HG03159 (cell line): Measurements from ENCODE around the gene MRGPRX4.

Source experiments
- ATAC-seq: cut with Tn5 transposase; IDR thresholded peaks from one replicate; pipeline ENCODE4 v1.9.1; 2021; ENCODE audit warnings: mild to moderate bottlenecking, moderate library complexity; ENCODE audit not compliant: unreplicated experiment

MRGPRX4 gene

DNA sequence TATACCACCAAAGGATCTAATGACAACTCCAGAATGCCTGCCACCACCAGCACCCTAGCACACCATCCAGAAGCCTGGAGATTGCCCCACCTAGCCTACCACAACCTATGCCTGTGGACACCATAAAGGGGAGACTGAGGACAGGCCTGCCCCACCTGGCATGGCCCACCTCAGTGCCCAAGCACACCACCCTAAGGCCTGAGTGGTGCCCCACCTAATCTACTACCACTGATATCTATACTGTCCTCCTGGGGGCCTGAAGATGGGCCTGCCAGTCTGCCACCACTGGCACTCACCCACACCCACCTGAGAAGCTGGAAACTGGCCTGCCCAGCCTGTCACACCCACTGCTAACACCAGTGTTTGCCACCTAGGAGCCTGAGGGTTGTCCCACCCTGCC is 32.1 kb downstream of the MRGPRX4 start:
- ATAC-seq, result no peak

DNA sequence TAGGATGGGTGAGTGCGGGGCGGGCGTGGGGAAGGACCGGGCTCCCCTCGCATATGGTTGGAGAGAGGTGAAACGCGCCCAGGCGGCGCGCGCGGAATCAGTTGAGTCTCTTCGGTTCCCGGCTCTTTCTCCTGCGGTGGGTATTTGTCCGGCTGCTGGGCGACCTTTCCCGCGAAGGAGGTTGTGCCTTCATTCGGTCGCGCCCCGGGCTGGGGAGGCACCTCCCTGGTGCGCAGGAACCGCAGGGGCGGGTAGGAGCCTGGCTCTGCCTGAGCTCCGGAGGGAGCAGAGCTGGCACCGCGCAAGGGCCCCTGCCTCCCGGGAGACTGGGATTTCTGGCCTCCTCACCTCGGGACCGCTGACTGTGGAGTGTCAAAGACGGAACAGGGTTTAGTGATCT is 36.4 kb downstream of the MRGPRX4 start:
- no peak for ATAC-seq

DNA sequence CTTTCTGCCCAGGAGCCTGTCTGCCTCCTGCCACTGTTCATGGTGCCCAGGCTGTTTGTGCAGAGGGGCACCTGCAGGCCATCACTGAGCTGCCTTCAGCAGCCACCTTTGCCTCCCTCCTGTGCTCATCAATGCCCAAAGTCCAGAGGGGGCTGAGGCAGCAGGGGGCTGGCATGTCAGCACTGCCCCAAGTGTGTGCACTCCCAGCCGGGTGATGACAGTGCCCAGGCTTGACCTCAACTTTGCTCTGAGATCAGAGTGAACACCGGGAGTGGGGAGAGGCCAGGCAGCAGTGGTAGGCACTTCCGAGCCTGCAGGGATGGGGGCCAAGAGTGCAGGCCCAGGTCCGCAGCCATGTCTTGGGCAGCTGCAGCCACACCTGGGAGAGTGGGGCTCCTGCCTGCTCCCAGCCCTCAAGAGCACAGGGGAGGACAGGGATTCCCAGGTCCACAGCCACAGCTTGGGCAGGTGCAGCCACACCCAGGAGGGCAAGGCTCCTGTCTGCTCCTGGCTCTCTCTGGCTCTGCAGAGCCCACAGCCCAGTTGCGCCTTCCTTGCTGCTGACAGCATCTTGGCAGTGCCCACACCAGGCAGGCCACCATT is 48.7 kb downstream of the MRGPRX4 start:
- ATAC-seq, result no peak

DNA sequence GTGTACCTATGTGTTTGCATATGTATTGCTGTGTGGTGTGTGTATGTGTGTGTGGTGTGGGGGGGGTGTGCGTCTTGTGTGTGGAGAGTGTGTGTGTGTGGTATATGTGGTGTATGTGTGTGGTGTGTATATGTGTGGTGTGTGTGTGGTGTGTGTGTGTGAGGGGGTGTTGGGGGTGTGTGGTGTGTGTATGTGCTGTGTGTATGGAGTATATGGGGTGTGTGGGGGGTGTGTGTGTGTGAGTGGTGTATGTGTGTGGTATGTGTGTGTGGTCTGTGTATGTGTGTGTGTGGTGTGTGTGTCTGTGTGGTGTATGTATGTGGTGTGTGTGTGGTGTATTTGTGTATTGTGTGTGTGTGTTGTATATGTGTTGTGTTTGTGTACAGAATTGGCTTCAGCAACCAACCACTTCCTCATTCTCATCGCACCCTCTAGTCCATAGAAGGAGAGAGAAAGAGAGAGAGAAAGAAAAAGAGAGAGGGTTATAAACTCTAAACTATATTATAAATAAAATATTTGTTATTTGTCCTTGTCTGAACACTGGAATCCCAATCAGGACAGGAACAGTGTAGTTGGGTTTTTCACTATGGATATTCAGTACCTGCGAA is 50.3 kb downstream of the MRGPRX4 start:
- no peak for ATAC-seq
